C4-2B (cell line): ENCODE results near the gene EFCAB8.

ENCODE experiments used
- H3K27ac ChIP-seq: fragments of 450-650 bp; 2 replicates; pipeline ENCODE4 v1.5.1; 2017
- ZFX ChIP-seq: fragments of 450-650 bp; IDR thresholded peaks from 2 replicates; pipeline ENCODE4 v1.6.1; 2017
- TF ChIP-seq, protein P1 (sequence below): fragments of 450-650 bp; conservative IDR thresholded peaks from 2 replicates; pipeline ENCODE4 v1.5.1; 2017; ENCODE audit warnings: mild to moderate bottlenecking

Gene EFCAB8

DNA sequence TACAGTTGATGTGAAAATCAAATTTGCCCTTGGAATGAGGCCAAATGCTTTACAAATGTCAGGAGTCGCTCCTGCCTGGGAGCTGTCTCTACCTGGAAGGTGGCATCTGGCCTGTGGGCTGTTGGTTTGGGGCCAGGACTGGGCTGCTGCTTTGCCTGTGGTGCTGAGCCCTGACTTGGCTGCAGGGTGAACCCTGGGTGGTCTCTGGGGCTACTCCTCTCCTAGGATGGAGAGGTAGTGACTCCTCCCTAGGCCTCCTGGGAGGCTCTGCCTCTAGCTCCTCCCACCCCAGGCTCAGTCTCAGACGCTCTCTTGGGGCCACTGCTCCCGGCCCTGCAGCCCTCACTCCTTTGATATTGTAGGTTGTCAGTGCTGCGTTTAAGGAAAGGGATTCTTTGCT is 47.5 kb downstream of the EFCAB8 start:
- no peak overlapping the region for H3K27ac ChIP-seq
- TF ChIP-seq ZFX, result no peak
- TF ChIP-seq, protein P1, sequence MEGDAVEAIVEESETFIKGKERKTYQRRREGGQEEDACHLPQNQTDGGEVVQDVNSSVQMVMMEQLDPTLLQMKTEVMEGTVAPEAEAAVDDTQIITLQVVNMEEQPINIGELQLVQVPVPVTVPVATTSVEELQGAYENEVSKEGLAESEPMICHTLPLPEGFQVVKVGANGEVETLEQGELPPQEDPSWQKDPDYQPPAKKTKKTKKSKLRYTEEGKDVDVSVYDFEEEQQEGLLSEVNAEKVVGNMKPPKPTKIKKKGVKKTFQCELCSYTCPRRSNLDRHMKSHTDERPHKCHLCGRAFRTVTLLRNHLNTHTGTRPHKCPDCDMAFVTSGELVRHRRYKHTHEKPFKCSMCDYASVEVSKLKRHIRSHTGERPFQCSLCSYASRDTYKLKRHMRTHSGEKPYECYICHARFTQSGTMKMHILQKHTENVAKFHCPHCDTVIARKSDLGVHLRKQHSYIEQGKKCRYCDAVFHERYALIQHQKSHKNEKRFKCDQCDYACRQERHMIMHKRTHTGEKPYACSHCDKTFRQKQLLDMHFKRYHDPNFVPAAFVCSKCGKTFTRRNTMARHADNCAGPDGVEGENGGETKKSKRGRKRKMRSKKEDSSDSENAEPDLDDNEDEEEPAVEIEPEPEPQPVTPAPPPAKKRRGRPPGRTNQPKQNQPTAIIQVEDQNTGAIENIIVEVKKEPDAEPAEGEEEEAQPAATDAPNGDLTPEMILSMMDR, result no peak

DNA sequence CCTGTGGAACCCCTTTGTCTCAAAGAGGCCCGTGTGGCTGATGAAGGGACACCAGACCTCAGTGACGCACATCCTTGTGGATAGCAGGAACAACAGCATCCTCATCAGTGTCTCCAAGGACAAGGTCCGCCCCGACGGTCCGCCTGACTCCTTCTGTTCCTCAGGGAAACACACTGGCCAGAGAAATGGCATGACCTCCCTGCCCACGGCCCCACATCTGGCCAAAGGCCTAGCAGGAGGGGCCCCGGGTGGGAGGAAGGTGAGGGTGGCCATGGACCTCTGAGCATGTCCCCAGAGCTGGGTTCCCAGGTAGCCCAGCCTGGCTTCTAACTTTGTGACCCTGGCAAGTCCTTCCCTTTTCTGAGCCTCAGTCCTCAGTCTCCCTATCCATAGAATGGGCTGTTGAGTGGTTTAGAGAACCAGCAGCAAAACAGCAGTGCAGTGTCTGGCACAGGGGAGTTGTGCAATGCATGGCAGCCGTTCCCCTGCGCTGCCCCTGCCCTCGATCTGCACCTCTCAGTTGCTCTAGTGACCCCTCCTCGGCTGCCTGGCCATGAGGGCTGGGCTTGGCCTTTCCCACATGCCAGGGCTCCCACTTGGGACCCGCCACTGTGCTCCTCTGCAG is 48.3 kb downstream of the EFCAB8 start:
- no peak overlapping the region for H3K27ac ChIP-seq

DNA sequence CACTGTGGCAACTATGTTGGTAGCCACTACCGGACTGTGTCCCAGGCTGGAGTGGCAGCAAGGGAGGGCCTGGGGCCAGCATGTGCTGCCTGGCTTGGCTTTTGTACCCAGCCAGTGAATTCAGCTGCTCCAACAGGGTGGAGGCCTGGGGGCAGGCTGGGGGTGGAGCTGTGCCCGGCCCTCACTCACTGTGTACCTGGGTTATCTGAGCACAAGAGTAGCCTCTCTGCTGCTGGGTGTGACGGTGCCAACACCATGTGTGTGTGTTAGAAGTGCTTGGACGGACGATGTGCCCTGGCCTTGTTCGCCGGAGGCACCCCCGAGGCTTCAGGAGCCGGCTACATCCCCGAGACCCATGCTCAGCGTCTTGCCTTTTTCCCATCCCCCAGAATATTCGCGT is 49.2 kb downstream of the EFCAB8 start:
- TF ChIP-seq ZFX, result no peak
- TF ChIP-seq, protein P1, result no peak
- H3K27ac ChIP-seq, result no peak overlapping the region

More for the DNA sequence above, 48.3 kb downstream of the EFCAB8 start:
- no peak for TF ChIP-seq ZFX
- TF ChIP-seq, protein P1, result no peak

DNA sequence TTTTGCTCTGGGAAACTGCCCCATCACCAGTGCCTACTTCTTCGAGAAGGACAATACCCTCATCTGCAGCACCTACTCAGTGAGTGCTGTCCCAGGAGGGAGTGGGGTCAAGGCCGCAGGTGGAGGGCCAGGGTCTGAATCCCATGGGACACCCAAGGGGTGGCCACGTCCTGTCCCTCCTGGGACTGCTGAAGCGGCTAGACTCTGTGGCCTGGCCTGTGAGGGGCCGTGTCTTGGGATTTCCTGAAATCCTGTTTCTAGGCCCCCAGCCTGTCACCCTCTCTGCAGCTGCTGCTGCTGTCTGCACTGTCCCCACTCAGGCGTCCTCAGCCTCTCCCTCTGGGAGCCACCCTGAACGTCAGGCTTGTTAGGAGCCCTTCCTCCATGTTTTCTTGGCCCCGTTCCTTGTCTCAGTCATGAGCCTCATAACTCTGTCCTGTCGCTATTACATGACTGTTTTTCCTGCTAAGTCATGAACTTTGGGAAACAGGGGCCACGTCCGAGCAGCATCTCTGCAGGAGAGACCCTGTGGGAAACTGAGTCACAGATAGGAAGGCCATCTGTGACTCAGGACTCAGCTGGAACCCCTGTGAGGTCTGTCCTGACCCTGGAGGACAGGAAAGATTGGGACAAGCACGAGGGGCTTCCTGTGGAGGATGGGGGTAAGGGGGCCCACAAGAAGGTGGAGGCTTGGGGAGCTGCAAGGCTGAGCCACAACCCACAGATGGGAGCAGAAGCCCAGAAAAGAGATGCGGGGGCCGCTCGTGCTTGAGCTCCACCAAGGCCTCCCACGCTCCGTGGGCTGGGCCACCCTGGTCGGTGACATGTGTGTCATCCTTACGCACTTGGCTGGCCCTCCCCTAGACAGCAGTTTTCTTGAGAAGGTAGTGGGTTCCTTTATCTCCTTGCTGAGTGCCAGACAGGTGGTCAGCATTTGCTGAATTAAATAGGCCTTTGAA is 49.9 kb downstream of the EFCAB8 start:
- no peak overlapping the region for H3K27ac ChIP-seq

DNA sequence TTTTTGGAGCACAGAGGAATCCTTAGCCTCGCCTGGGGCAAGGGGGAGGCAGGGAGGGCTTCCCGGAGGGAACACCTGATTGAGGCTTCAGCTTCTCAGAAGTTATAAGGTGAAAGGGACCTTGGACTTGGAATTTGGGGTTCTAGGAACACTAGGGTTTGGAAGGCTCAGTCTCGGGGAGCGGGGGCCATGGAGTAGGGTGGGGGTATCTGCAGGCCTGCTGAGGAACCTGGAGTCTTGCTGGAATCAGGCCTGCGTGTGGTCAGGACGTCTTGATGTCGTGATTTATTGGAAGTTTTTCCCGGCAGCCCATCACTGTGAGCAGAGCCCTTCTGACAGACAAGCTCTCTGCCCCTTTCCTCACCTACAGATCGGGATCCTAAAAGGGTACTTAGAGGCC is 50.7 kb downstream of the EFCAB8 start:
- TF ChIP-seq, protein P1, result no peak
- no peak for TF ChIP-seq ZFX
- H3K27ac ChIP-seq, result no peak overlapping the region

More for the DNA sequence above, 49.9 kb downstream of the EFCAB8 start:
- TF ChIP-seq, protein P1, result no peak
- TF ChIP-seq ZFX, result no peak

DNA sequence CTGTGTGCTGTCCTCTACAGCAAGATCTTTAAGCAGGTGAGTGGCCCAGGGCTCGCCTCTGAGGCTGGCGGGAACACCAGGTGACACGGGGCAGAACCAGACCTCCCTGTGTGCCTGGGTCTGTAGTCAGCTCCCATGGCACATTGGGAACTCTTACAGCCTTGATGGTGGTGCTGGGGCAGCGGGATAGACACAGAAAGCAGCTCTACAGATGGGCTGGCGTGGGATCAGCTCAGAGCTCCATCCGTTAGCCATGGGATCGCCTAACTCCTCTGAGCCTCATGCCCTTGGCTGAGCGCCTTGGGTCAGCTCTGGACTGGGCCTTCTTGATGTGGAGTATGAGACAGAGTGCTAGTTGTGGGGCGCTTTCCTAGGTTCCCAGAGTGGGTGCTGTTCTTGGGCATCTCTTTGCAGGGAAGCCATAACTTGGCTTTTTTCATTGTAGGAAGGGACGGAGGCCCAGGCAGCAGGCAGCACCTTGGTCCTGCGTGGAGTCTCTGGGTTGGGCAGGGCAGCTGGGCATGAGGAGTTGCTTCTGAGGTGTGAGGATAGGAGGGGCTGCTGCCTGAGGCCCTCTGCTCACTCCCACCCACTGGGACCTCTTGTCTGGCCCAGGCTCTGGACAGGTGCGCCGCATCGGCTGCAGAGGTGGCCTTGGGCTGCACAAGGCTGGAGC is 51.3 kb downstream of the EFCAB8 start:
- TF ChIP-seq, protein P1, result no peak
- TF ChIP-seq ZFX, result no peak
- H3K27ac ChIP-seq, result no peak overlapping the region
